Measurements from ENCODE around the gene APOBEC2. TPM values are rescaled to one million over a fixed set of nuclear protein-coding genes. Genes with fewer than 3 reads are reported as not detected.

Gene APOBEC2
- total RNA-seq, 4 donors from 2014 or later: not detected

- intact Hi-C loops (cut with DNase I; ENCODE audit: low total_unique reads): no loop called here
- no peak for DNase-seq (ENCODE audit: low spot score in 2 of 2)
- H3K4me3 ChIP-seq (ENCODE audit: low read depth, poor library complexity, severe bottlenecking): no peak overlapping the region
- TF ChIP-seq POLR2A (IDR thresholded peaks at IDR 0.05): no peak
- no peak for TF ChIP-seq CTCF (IDR thresholded peaks at IDR 0.05)
- WGBS, 2 donors: 94 to 97% methylated on average over 15 of the region's 15 CpGs
Observed at GRCh38 chr6:41032830-41033229, 20.2 kb upstream of the APOBEC2 start.

GRCh38 chr6:41033776-41034175 is 19.2 kb upstream of the APOBEC2 start:
- DNase-seq (ENCODE audit: low spot score in 2 of 2): no peak
- intact Hi-C loops (cut with DNase I; ENCODE audit: low total_unique reads): no loop called here
- TF ChIP-seq POLR2A (IDR thresholded peaks at IDR 0.05) (no peak), CTCF (IDR thresholded peaks at IDR 0.05) (no peak)

GRCh38 chr6:41036186-41036585 is 16.8 kb upstream of the APOBEC2 start:
- TF ChIP-seq CTCF (IDR thresholded peaks at IDR 0.05) (no peak), POLR2A (IDR thresholded peaks at IDR 0.05) (no peak)
- intact Hi-C loops (cut with DNase I; ENCODE audit: low total_unique reads): no loop called here
- WGBS, 2 donors: 36 to 39% methylated on average over 3 of the region's 3 CpGs
- DNase-seq (ENCODE audit: low spot score in 2 of 2): no peak
- no peak overlapping the region for H3K4me3 ChIP-seq (ENCODE audit: low read depth, poor library complexity, severe bottlenecking)

More at GRCh38 chr6:41033776-41034175, 19.2 kb upstream of the APOBEC2 start:
- WGBS, 2 donors: 64 to 65% methylated on average over 10 to 13 of the region's 13 CpGs
- H3K4me3 ChIP-seq (ENCODE audit: low read depth, poor library complexity, severe bottlenecking): no peak overlapping the region

GRCh38 chr6:41036601-41037000 is 16.4 kb upstream of the APOBEC2 start:
- DNase-seq (ENCODE audit: low spot score in 2 of 2): no peak
- H3K4me3 ChIP-seq (ENCODE audit: low read depth, poor library complexity, severe bottlenecking): no peak overlapping the region
- 63 to 70% methylated on average over 2 of the region's 2 CpGs for WGBS, 2 donors
- intact Hi-C loops (cut with DNase I; ENCODE audit: low total_unique reads): no loop called here
- TF ChIP-seq CTCF (IDR thresholded peaks at IDR 0.05) (no peak), POLR2A (IDR thresholded peaks at IDR 0.05) (no peak)

GRCh38 chr6:41037107-41037900 is 15.7 kb upstream of the APOBEC2 start:
- intact Hi-C loops (cut with DNase I; ENCODE audit: low total_unique reads): no loop called here
- no peak for TF ChIP-seq POLR2A (IDR thresholded peaks at IDR 0.05)
- TF ChIP-seq CTCF (IDR thresholded peaks at IDR 0.05): no peak
- DNase-seq (ENCODE audit: low spot score in 2 of 2): no peak
- no peak overlapping the region for H3K4me3 ChIP-seq (ENCODE audit: low read depth, poor library complexity, severe bottlenecking)
- 56 to 64% methylated on average over 13 of the region's 13 CpGs for WGBS, 2 donors

- peak in 1 of 2 donors; percentile 67 for DNase-seq (ENCODE audit: low spot score in 2 of 2)
- TF ChIP-seq POLR2A (IDR thresholded peaks at IDR 0.05): no peak
- TF ChIP-seq CTCF (IDR thresholded peaks at IDR 0.05): no peak
- no peak overlapping the region for H3K4me3 ChIP-seq (ENCODE audit: low read depth, poor library complexity, severe bottlenecking)
- intact Hi-C loops (cut with DNase I; ENCODE audit: low total_unique reads): no loop called here
- 90 to 93% methylated on average over 3 of the region's 3 CpGs for WGBS, 2 donors
Observed at GRCh38 chr6:41038205-41038604, 14.8 kb upstream of the APOBEC2 start.

Measured in lower leg skin (tissue), 4 donors.